Neutrophil (primary cell): Measurements from ENCODE around the gene INIP.
"Not testable (repeated sequence)": the region's sequence is repeated elsewhere in the genome, so short reads cannot be mapped to it uniquely, and the experiment has no call there.

Experiments used
- H3K27ac ChIP-seq: fragments of 200-600 bp; sonication (generic); 2 replicates; pipeline ENCODE4 v1.5.1; 2016; ENCODE audit warnings: mild to moderate bottlenecking, moderate library complexity
- H3K27me3 ChIP-seq: fragments of 200-600 bp; sonication (generic); 2 replicates; pipeline ENCODE4 v1.6.0; 2016; ENCODE audit warnings: mild to moderate bottlenecking
- H3K36me3 ChIP-seq: fragments of 200-600 bp; sonication (generic); 2 replicates; pipeline ENCODE4 v1.5.1; 2017
- H3K4me1 ChIP-seq, 2 experiments: fragments of 200-600 bp in 1 of 2; sonication (generic) in 1 of 2; 1 replicate in 1 of 2; 2 replicates in 1 of 2; pipeline versions ENCODE4 v1.5.1 to v1.6.1; 2013 to 2016; ENCODE audit warnings: low read depth in 1 of 2, low read length in 1 of 2, mild to moderate bottlenecking in 1 of 2, moderate library complexity in 1 of 2; ENCODE audit not compliant: control insufficient read depth in 1 of 2, insufficient read depth in 1 of 2
- H3K4me3 ChIP-seq, 2 experiments: fragments of 200-600 bp in 1 of 2; sonication (generic) in 1 of 2; 1 replicate in 1 of 2; 2 replicates in 1 of 2; pipeline ENCODE4 v1.5.1; 2013 to 2016; ENCODE audit warnings: low read depth in 1 of 2, low read length in 1 of 2, mild to moderate bottlenecking in 1 of 2, moderate library complexity in 1 of 2
- H3K9me3 ChIP-seq: fragments of 200-600 bp; sonication (generic); 2 replicates; pipeline ENCODE4 v1.5.1; 2016
- TF ChIP-seq, protein P1 (sequence below): fragments of 200-600 bp; sonication (generic); IDR thresholded peaks from 2 replicates; pipeline ENCODE4 v1.5.1; 2016; ENCODE audit warnings: antibody characterized with exemption

The INIP gene

DNA sequence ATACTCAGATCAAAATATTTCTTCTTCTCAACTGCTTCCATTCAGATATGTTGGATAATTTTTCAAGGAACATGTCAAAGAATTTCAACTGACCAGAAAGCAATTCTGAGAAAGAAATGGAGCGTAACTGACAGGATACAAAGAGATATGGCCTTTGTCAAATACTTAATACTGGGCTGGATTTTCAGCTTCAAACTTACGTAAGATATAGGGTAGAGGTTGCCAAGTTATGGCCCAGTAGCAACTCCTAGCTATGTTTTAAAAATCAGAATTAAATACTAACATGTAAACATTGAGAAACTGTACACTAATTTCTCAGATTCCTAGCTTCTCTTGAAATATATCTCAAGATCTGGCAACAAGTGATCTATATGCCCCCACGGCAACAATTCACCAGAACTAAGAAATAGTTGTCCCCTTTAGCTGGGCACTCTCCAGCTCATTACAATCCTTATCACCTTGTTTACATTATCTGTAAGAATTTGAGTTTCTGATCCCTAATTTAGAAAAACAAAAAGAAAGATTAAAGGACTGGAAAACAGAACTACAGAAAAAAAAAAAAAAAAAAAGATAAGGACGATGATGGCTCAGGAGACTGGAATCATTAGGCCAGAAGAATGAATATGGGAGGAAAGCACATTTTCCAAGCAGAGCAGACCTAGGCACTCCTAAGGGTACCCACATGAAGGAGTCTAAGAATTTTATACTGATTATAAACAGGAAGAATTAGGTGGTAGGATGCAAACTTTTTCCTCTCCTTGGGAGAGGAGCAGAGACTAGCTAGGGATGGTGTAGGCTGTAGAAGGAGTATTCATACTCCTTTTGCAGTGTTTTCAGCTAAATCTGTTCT, 23.0 kb downstream of the INIP start:
- Histone ChIP-seq H3K27me3 (no peaks in the 10 kb centered on the region), H3K27ac (no peak overlapping the region), H3K4me3 (no peak overlapping the region), H3K36me3 (peaks cover 60% of the 10 kb centered on the region), H3K4me1 (no peaks in the 10 kb centered on the region), H3K9me3 (no peaks in the 10 kb centered on the region)
- TF ChIP-seq, protein P1, sequence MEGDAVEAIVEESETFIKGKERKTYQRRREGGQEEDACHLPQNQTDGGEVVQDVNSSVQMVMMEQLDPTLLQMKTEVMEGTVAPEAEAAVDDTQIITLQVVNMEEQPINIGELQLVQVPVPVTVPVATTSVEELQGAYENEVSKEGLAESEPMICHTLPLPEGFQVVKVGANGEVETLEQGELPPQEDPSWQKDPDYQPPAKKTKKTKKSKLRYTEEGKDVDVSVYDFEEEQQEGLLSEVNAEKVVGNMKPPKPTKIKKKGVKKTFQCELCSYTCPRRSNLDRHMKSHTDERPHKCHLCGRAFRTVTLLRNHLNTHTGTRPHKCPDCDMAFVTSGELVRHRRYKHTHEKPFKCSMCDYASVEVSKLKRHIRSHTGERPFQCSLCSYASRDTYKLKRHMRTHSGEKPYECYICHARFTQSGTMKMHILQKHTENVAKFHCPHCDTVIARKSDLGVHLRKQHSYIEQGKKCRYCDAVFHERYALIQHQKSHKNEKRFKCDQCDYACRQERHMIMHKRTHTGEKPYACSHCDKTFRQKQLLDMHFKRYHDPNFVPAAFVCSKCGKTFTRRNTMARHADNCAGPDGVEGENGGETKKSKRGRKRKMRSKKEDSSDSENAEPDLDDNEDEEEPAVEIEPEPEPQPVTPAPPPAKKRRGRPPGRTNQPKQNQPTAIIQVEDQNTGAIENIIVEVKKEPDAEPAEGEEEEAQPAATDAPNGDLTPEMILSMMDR = no peak

DNA sequence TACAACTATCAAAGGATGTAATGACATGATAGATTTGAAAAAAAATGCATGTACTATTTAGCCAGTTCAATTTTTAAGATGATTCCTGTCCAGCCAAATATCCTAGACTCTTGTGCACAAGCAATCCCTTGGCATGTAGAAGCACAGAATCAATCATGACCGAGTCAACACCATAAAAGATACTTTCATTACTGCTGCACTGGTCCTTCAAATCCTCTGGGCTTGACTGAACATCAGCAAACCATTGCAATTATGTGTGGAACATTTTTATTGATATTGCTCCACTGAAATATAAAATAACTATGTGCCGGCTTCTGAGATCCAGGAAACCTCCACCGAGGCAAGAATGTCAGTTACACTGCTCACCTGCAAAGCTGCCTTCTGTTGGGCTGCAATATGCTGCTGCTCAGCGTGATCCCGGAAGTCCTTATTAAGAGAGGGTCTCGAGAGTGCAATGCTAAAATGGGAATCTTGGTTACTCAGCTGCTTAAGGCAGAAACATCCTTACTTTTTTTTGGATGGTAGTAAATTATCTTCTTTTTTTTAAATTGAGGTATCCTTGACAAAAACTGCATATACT, 28.7 kb downstream of the INIP start:
- peaks cover 76% of the 10 kb centered on the region for H3K36me3 ChIP-seq
- no peaks in the 10 kb centered on the region for H3K4me1 ChIP-seq
- no peaks in the 10 kb centered on the region for H3K9me3 ChIP-seq
- no peak overlapping the region for H3K27ac ChIP-seq
- TF ChIP-seq, protein P1 = no peak
- no peaks in the 10 kb centered on the region for H3K27me3 ChIP-seq
- H3K4me3 ChIP-seq = no peak overlapping the region

DNA sequence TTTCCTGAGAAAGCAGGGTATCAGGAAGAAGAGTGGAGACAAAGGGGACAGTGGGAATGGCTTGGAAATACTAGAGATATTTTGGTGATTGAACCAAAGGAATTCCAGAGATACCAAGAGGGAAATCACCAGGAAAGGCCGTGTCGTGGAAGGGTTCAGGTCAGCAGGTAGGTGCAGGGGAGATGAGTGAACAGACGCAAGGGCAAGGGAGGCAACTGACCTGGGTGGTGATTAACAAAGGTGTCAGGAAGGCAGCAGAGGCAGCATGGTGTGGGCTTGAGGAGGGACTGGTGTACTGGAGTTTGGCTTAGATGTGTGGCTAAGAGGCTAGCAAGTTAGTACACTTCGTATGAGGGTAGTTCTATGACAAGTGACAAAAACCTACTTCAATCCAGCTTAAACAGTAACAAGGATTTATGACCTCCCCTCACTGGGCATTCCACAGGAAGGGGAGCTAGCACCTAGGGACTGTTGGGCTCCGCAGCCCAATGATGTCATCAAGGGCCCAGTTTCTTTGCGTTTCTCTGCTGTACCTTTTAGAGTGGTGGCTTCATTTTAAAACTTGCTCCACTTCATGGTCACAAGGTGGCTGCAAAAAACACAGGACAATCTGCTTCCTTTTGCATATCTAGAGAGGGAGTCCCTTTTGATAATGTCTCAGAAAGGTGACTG, 37.0 kb downstream of the INIP start:
- Histone ChIP-seq H3K27ac (no peak overlapping the region), H3K36me3 (peaks cover 7% of the 10 kb centered on the region), H3K4me3 (no peak overlapping the region), H3K9me3 (no peaks in the 10 kb centered on the region), H3K27me3 (no peaks in the 10 kb centered on the region), H3K4me1 (no peaks in the 10 kb centered on the region)
- TF ChIP-seq, protein P1 = no peak

DNA sequence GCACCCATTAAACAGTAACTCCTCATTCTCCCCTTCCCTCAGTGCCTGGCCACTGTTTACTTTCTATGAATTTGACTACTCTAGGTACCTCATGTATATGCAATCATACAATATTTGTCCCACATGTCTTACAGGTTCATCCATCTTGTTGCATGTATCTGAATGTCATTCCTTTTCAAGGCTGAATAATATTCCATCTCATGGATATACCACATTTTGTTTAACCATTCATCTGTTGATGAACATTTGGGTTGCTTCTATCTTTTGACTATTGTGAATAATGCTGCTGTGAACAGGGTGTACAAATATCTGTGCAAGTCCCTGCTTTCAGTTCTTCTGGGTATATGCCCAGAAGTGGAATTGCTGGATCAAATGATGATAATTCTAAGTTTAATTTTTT, 40.9 kb downstream of the INIP start:
- TF ChIP-seq, protein P1 = no peak

DNA sequence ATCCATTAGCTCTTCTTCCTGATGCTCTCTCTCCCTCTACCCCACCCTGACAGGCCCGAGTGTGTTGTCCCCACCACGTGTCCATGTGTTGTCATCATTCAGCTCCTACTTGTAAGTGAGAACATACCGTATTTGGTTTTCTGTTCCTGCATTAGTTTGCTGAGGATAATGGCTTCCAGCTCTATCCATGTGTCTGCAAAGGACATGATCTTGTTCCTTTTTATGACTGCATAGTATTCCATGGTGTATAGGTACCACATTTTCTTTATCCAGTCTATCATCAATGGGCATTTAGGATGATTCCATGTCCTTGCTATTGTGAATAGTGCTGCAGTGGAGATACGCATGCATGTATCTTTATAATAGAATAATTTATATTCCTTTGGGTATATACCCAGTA, 44.7 kb downstream of the INIP start:
- not testable (repeated sequence) for H3K4me1 ChIP-seq, H3K9me3 ChIP-seq

More for the DNA sequence above, 40.9 kb downstream of the INIP start:
- Histone ChIP-seq H3K9me3 (no peaks in the 10 kb centered on the region), H3K4me3 (no peak overlapping the region), H3K27ac (no peak overlapping the region), H3K4me1 (no peaks in the 10 kb centered on the region), H3K27me3 (no peaks in the 10 kb centered on the region), H3K36me3 (no peaks in the 10 kb centered on the region)

More for the DNA sequence above, 44.7 kb downstream of the INIP start:
- H3K36me3 ChIP-seq, H3K4me3 ChIP-seq, H3K27me3 ChIP-seq, H3K27ac ChIP-seq: not testable (repeated sequence)
